HG03378 (cell line): ENCODE measurements around the gene DYNLT4.
A peak's percentile ranks its signal among the peaks of the same experiment; 100 is the strongest.
"Not testable (repeated sequence)": the region's sequence is repeated elsewhere in the genome, so short reads cannot be mapped to it uniquely, and the experiment has no call there.

Experiments
- ATAC-seq: cut with Tn5 transposase; IDR thresholded peaks from one replicate; pipeline ENCODE4 v1.9.1; 2021; ENCODE audit warnings: mild to moderate bottlenecking, moderate library complexity; ENCODE audit not compliant: unreplicated experiment

DYNLT4 gene

DNA sequence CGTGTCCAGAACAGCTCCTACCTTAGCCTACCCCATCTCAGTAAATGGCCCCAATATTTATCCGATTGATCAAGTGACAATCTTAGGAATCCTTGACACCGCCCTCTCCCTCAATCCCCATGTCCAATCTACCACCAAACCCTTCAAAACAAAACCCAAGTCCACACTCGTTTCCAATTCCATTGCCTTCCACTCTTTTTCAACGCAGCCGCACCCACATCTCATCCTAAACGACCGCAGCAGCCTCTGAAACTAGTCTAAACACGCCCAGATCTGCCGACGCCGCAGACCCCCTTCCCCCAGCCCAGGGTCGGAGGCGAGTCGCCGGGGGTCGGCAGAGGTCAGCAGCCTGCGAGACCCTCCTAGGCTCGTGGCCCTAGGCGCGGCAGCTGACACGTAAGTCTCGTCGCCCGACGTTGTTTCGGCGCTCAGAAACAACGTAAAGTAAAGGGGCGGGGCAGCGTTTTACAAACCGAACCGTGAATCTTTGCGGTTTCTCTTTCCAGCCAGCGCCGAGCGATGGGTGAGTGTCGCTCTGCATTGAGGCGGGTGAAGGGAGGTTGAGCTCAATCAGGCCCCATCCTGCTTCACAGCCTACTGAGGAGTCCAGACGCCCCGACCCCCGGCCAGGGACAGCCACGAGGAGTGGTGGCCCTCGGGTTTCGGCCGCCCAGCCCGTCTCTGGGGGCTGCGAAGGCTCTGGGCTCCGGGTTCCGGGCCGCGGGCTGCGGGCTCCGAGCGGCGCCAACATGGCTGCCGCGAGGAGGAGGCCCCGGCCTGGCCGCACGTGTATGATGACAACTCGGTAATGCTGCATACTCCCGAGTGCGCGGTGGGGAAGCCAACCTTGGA lies 31.8 kb downstream of the DYNLT4 start, which contains the start of gene RPS8:
RPS8 (plus strand) TSS at position 463 of the 852 bp plus-strand sequence; CDS start at position 520, 57 bp downstream.
- ATAC-seq = peak; percentile 70

DNA sequence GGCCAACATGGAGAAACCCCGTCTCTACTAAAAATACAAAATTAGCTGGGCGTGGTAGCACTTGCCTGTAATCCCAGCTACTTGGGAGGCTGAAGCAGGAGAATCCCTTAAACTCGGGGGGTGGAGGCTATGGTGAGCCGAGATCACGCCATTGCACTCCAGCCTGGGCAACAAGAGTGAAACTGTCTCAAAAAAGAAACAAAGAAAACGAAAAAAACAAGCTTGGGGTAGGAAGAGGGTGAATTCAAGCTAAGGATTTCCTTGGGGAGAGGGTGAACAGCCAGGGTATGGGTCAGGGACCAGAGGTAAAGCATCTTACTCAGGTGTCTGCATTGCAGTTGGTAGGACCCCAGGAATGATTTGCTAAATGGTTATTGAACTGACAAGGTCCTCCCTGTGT lies 40.7 kb downstream of the DYNLT4 start:
- not testable (repeated sequence) for ATAC-seq

DNA sequence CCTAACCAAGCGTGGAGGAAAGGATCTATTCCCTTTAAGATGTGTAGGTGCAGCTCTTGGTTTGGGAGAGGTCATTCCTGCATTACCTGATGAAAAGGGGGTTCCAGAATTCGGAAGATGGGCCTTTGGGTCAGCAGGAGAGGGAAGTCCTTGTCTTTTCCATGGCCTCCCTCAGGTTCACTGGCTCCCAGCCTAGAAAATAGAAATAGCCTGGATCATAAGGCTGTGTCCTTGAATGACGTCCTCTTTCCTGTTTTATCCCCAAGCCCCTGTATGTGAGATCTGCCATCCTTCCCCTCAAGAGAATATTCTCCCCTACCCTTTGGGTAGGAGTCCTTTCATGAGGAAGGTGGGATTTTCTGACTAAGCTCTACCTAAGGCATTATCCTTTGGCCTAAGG lies 46.3 kb downstream of the DYNLT4 start:
- no peak for ATAC-seq

DNA sequence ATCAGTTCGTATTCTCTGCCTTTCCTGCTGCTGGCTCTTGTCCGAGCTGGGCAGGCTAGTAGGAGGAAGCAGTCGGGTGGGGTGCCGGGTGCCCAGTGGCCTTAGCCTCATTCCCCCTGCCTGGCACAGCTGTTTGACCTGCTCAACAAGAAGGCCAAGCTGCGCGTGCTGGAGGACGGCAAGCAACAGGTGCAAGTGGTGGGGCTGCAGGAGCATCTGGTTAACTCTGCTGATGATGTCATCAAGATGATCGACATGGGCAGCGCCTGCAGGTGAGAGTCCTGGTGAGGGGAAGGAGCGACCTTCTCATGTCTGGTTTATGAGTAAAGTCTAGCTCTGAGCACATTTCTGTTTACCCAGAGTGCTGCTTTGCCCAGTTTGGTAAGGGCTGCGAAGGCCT lies 48.1 kb downstream of the DYNLT4 start:
- no peak for ATAC-seq

DNA sequence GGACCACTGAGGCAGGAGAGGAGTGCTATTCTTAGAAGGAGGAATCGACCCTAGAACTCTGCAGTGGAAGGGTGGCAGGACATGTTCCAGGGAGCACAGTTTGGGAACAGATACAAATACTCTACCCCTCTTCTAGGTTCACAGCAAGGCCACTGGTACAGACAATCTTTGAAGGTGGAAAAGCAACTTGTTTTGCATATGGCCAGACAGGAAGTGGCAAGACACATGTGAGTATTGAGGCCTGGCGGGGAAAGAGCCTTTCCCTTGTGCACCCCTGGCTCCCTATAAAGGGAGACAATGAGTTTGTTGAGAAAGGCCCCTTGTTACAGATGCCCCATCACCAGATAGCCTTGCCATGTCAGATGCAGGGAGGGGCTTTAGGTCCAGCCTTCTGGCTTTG lies 49.7 kb downstream of the DYNLT4 start:
- no peak for ATAC-seq
